Astrocyte of the cerebellum (primary cell): ENCODE measurements around the gene NLGN1.

Experiments used
- DNase-seq: peaks from one replicate; pipeline ENCODE4 v3.0.0-alpha.2; 2011; ENCODE audit warnings: low read depth
- H3K4me3 ChIP-seq: 2 replicates; pipeline ENCODE4 v1.5.1; 2011; ENCODE audit warnings: mild to moderate bottlenecking, low read depth, low read length, moderate library complexity
- CTCF ChIP-seq: IDR thresholded peaks from 2 replicates; pipeline ENCODE4 v1.5.1; 2012; ENCODE audit warnings: low read length, low read depth, moderate library complexity, mild to moderate bottlenecking; ENCODE audit errors: missing control alignments
- in situ Hi-C: cut with HindIII; loops from 2 replicates; pipeline ENCODE4 v1.10.0; 2017; ENCODE audit warnings: low sequenced_read_pairs

Gene NLGN1

DNA sequence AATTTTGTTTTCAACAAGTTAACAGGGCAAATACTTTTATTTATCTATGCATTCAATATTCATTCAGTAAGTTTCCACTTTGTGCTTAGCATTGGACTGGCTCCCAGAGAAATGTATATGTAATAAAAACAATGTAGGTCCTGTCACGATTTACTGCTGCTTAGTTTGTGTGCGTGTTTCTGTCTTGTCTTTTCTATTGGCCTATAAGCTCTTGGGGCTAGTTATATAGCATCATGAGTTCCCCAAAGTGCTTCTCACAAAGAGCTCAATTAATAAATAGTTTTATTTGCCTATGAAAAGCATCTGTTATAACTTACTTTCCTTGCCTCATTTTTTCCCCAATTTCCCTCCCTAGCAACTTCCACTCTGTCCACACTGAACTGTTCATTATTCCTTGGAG lies 794.9 kb downstream of the NLGN1 start:
- DNase-seq, result no peak
- H3K4me3 ChIP-seq, result no peak overlapping the region
- in situ Hi-C loops, result no loop called here
- no peak for TF ChIP-seq CTCF

DNA sequence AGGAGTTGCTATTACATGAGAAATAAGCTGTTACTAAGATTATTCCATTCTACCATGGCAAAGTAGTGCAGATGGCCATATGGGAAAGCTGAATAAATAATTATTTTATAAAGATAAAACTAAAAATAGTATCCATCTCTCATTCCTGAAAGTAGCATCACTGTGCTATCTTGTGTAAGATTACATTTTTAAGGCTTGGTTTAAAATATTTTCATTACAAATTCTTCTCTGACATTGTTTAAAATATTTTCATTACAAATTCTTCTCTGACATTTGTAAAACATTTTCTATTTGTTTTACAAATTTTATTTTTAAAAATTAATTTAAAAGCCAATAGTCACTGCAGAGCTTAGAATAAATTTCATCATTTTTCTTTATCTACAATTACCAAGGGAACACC lies 796.1 kb downstream of the NLGN1 start:
- TF ChIP-seq CTCF, result no peak
- H3K4me3 ChIP-seq, result no peak overlapping the region
- in situ Hi-C loops, result no loop called here
- DNase-seq, result no peak

- DNase-seq, result no peak
- TF ChIP-seq CTCF, result no peak
- in situ Hi-C loops, result no loop called here
- H3K4me3 ChIP-seq, result no peak overlapping the region
Observed at GRCh38 chr3:174197416-174197815, 799.9 kb downstream of the NLGN1 start.

GRCh38 chr3:174198199-174198598 lies 800.7 kb downstream of the NLGN1 start:
- TF ChIP-seq CTCF, result no peak
- DNase-seq, result peak; percentile 20
- no peak overlapping the region for H3K4me3 ChIP-seq
- in situ Hi-C loops, result no loop called here

- TF ChIP-seq CTCF, result no peak
- no peak overlapping the region for H3K4me3 ChIP-seq
- in situ Hi-C loops, result no loop called here
- no peak for DNase-seq
Observed at GRCh38 chr3:174199696-174200095, 802.2 kb downstream of the NLGN1 start.

DNA sequence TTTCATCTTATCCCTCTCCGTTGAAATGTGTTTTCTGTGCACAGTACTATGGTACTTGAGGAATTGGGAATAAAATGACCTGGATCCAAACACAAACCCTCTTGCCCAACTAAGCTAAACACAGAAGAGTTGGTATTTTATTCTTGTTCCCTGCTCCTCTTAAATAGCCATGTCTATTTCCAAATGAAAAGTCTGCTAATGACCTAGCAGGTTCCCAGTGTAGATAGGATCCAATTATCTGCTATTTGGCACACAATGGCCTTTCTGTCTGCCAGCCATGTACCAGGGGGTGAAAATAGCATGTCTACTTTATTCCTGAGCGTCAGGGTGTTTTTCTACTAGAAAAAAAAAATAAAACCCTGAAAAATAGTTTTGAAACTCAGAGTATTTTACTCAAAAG lies 804.6 kb downstream of the NLGN1 start:
- no peak overlapping the region for H3K4me3 ChIP-seq
- in situ Hi-C loops, result no loop called here
- no peak for TF ChIP-seq CTCF
- DNase-seq, result no peak

GRCh38 chr3:174202561-174202960 lies 805.0 kb downstream of the NLGN1 start:
- TF ChIP-seq CTCF, result no peak
- in situ Hi-C loops, result no loop called here
- peak; percentile 15 for DNase-seq
- no peak overlapping the region for H3K4me3 ChIP-seq
